Mesothelial cell of epicardium (in vitro differentiated cells): ENCODE data around the gene CRISPLD2. TPM values are rescaled to one million over a fixed set of nuclear protein-coding genes. Genes with fewer than 3 reads are reported as not detected.
"Not testable (repeated sequence)": the region's sequence is repeated elsewhere in the genome, so short reads cannot be mapped to it uniquely, and the experiment has no call there.

Experiments
- DNase-seq, 2 experiments: peaks; one replicate each; pipeline ENCODE4 v3.0.0; 2021; ENCODE audit warnings: low spot score in 2 of 2; ENCODE audit not compliant: unreplicated experiment in 2 of 2
- H3K27ac Mint-ChIP-seq: 2 replicates; pipeline ENCODE4 v1.8.0; 2021; ENCODE audit warnings: mixed read lengths
- H3K27me3 Mint-ChIP-seq: 2 replicates; pipeline ENCODE4 v1.8.0; 2021; ENCODE audit warnings: low read depth, mixed read lengths
- H3K36me3 Mint-ChIP-seq: 2 replicates; pipeline ENCODE4 v1.8.0; 2021; ENCODE audit warnings: mixed read lengths
- H3K4me1 Mint-ChIP-seq: 2 replicates; pipeline ENCODE4 v1.8.0; 2021; ENCODE audit warnings: mixed read lengths
- H3K4me3 Mint-ChIP-seq: 2 replicates; pipeline ENCODE4 v1.8.0; 2021; ENCODE audit warnings: mild to moderate bottlenecking, moderate library complexity, mixed read lengths
- H3K9me3 Mint-ChIP-seq: 2 replicates; pipeline ENCODE4 v1.8.0; 2021; ENCODE audit warnings: mixed read lengths
- CTCF ChIP-seq: fragments of 200-600 bp; sonication (generic); IDR thresholded peaks from one replicate; pipeline ENCODE4 v1.5.0; 2021; ENCODE audit warnings: antibody characterized with exemption; ENCODE audit not compliant: unreplicated experiment
- total RNA-seq: library from RNA; stranded (reverse); gene quantifications from 3 replicates; pipeline ENCODE4 v1.2.1, GENCODE V29; 2021

The CRISPLD2 gene
- total RNA-seq, 1 donor from 2014 or later, result 80.1 TPM

- no peaks in the 10 kb centered on the region for H3K36me3 Mint-ChIP-seq
- no peak overlapping the region for H3K4me3 Mint-ChIP-seq
- H3K27ac Mint-ChIP-seq, result peak overlapping the region; percentile 90
- TF ChIP-seq CTCF, result no peak
- peaks cover 30% of the 10 kb centered on the region for H3K4me1 Mint-ChIP-seq
- no peak for DNase-seq
- no peaks in the 10 kb centered on the region for H3K27me3 Mint-ChIP-seq
- no peaks in the 10 kb centered on the region for H3K9me3 Mint-ChIP-seq
Measured at GRCh38 chr16:84827131-84827574, 7.4 kb downstream of the CRISPLD2 start.

GRCh38 chr16:84827897-84828296, 8.1 kb downstream of the CRISPLD2 start:
- no peak for DNase-seq
- H3K4me3 Mint-ChIP-seq, result no peak overlapping the region
- peaks cover 28% of the 10 kb centered on the region for H3K4me1 Mint-ChIP-seq
- H3K27me3 Mint-ChIP-seq, result no peaks in the 10 kb centered on the region
- peak overlapping the region; percentile 79 for H3K27ac Mint-ChIP-seq
- no peaks in the 10 kb centered on the region for H3K36me3 Mint-ChIP-seq
- no peaks in the 10 kb centered on the region for H3K9me3 Mint-ChIP-seq
- TF ChIP-seq CTCF, result no peak

- TF ChIP-seq CTCF, result no peak
- Mint-ChIP-seq H3K27ac (peak overlapping the region; percentile 75), H3K36me3 (no peaks in the 10 kb centered on the region), H3K9me3 (no peaks in the 10 kb centered on the region), H3K27me3 (no peaks in the 10 kb centered on the region), H3K4me3 (no peak overlapping the region), H3K4me1 (peaks cover 32% of the 10 kb centered on the region)
- no peak for DNase-seq
Measured at GRCh38 chr16:84828322-84828721, 8.5 kb downstream of the CRISPLD2 start.

GRCh38 chr16:84829168-84829965, 9.6 kb downstream of the CRISPLD2 start:
- Mint-ChIP-seq H3K27me3 (no peaks in the 10 kb centered on the region), H3K4me3 (no peak overlapping the region), H3K27ac (peak overlapping the region; percentile 78), H3K36me3 (no peaks in the 10 kb centered on the region), H3K4me1 (peaks cover 38% of the 10 kb centered on the region), H3K9me3 (no peaks in the 10 kb centered on the region)
- no peak for DNase-seq
- TF ChIP-seq CTCF, result no peak

GRCh38 chr16:84830765-84831384, 11.1 kb downstream of the CRISPLD2 start:
- Mint-ChIP-seq H3K27me3 (no peaks in the 10 kb centered on the region), H3K36me3 (no peaks in the 10 kb centered on the region), H3K4me1 (peaks cover 44% of the 10 kb centered on the region), H3K27ac (no peak overlapping the region), H3K9me3 (no peaks in the 10 kb centered on the region), H3K4me3 (no peak overlapping the region)
- no peak for DNase-seq
- no peak for TF ChIP-seq CTCF

GRCh38 chr16:84831728-84832127, 11.9 kb downstream of the CRISPLD2 start:
- peak overlapping the region; percentile 68 for H3K27ac Mint-ChIP-seq
- H3K4me3 Mint-ChIP-seq, DNase-seq, H3K9me3 Mint-ChIP-seq, H3K27me3 Mint-ChIP-seq, H3K36me3 Mint-ChIP-seq: not testable (repeated sequence)
- H3K4me1 Mint-ChIP-seq, result peaks cover 46% of the 10 kb centered on the region
